K562 (cell line): ENCODE results near the gene RET. TPM values are rescaled to one million over a fixed set of nuclear protein-coding genes. Genes with fewer than 3 reads are reported as not detected.

Experiments used
- ATAC-seq: fragments of 200-7000 bp; cut with Tn5 transposase; 3 replicates; pipeline ENCODE4 v1.9.1; 2020; ENCODE audit warnings: moderate library complexity
- BruUV-seq: library from RNA; stranded (reverse); fragments of 400-500 nt; replicated peaks from 2 replicates; lab custom pipeline; 2021; lab: Mats Ljungman, UMichigan
- CTCF ChIA-PET: fragments of 300-600 bp; formaldehyde crosslinking; extraction: SDS; loops from one replicate; lab custom pipeline; 2021; ENCODE audit warnings: low intra/inter-chr PET ratio; lab: Yijun Ruan, JAX
- POLR2A ChIA-PET: fragments of 300-600, 350-650 bp; sonication (Branson Sonifier 250); formaldehyde crosslinking; extraction: SDS; loops from one replicate; lab custom pipeline; 2021; ENCODE audit warnings: antibody characterized with exemption, inconsistent platforms; lab: Yijun Ruan, JAX
- DNase-seq, 4 experiments: peaks; one replicate each; pipeline versions ENCODE4 v3.0.0 to v3.0.0-alpha.2; 2011 to 2018; ENCODE audit warnings: low spot score in 3 of 4, mixed read lengths in 3 of 4; ENCODE audit errors: extremely low read depth in 1 of 4
- FAIRE-seq: peaks from 2 replicates; lab custom pipeline; 2011; peaks lifted over from hg19 to GRCh38; lab: Jason Lieb, UNC
- H2AFZ ChIP-seq: 2 replicates; pipeline ENCODE4 v1.6.0; 2011; ENCODE audit warnings: low read depth, low read length, control low read depth, inconsistent platforms
- H3K27ac ChIP-seq: fragments of 200-600 bp; 3 replicates; pipeline ENCODE4 v1.8.0; 2011; ENCODE audit warnings: low read depth, mild to moderate bottlenecking, control low read depth, inconsistent platforms, low read length, moderate library complexity, mixed read lengths; ENCODE audit errors: extremely low read depth
- H3K27me3 ChIP-seq, 2 experiments: fragments of 300-600 bp in 1 of 2; 2 replicates in 1 of 2; 3 replicates in 1 of 2; pipeline versions ENCODE4 v1.6.0 to v1.8.0; 2011; ENCODE audit warnings: inconsistent platforms in 2 of 2, low read length in 2 of 2, mild to moderate bottlenecking in 1 of 2, mixed read lengths in 1 of 2, moderate library complexity in 1 of 2; ENCODE audit not compliant: control insufficient read depth in 2 of 2, insufficient read depth in 2 of 2
- H3K36me3 ChIP-seq: fragments of 300-600 bp; 3 replicates; pipeline ENCODE4 v1.8.0; 2011; ENCODE audit warnings: mild to moderate bottlenecking, low read length, inconsistent platforms; ENCODE audit not compliant: control insufficient read depth, insufficient read depth
- H3K4me1 ChIP-seq, 2 experiments: fragments of 200-600 bp in 1 of 2; replicated peaks in 1 of 2; 2 replicates in 1 of 2; 3 replicates in 1 of 2; pipeline versions ENCODE4 v1.5.1 to v1.8.0; 2011; ENCODE audit warnings: inconsistent platforms in 2 of 2, low read length in 2 of 2, mild to moderate bottlenecking in 1 of 2, mixed read lengths in 1 of 2, moderate library complexity in 1 of 2; ENCODE audit not compliant: control insufficient read depth in 2 of 2, insufficient read depth in 2 of 2
- H3K4me2 ChIP-seq: 2 replicates; pipeline ENCODE4 v1.6.1; 2011; ENCODE audit warnings: low read length, control low read depth, inconsistent platforms, mixed read lengths; ENCODE audit not compliant: insufficient read depth
- H3K4me3 ChIP-seq: fragments of 200-600 bp; sonication (generic), shearing (Covaris generic); 2 replicates; pipeline ENCODE4 v1.5.1; 2016; ENCODE audit warnings: control low read depth, inconsistent platforms
- H3K79me2 ChIP-seq: fragments of 200-600 bp; 3 replicates; pipeline ENCODE4 v1.8.0; 2011; ENCODE audit warnings: low read length, inconsistent platforms; ENCODE audit not compliant: control insufficient read depth, insufficient read depth
- H3K9ac ChIP-seq, 2 experiments: 2 replicates each; pipeline versions ENCODE4 v1.6.0 to v1.6.1; 2011; ENCODE audit warnings: low read depth in 2 of 2, low read length in 2 of 2, control low read depth in 1 of 2, inconsistent platforms in 1 of 2, mild to moderate bottlenecking in 1 of 2, mixed read lengths in 1 of 2; ENCODE audit not compliant: insufficient read depth in 1 of 2
- H3K9me1 ChIP-seq: one replicate; pipeline ENCODE4 v1.6.0; 2011; ENCODE audit warnings: inconsistent platforms, mild to moderate bottlenecking, low read length, moderate library complexity; ENCODE audit not compliant: control insufficient read depth, insufficient read depth
- H3K9me3 ChIP-seq: replicated peaks from 2 replicates; pipeline ENCODE4 v1.5.1; 2011; ENCODE audit warnings: low read depth, low read length, inconsistent platforms; ENCODE audit not compliant: control insufficient read depth, insufficient read depth
- H4K20me1 ChIP-seq: replicated peaks from 2 replicates; pipeline ENCODE4 v1.6.1; 2011; ENCODE audit warnings: low read length, inconsistent platforms, mixed read lengths; ENCODE audit not compliant: control insufficient read depth, insufficient read depth
- C11orf30 ChIP-seq: fragments of 450-650 bp; IDR thresholded peaks from 2 replicates; pipeline ENCODE4 v1.6.1; 2016; ENCODE audit warnings: low read depth, mild to moderate bottlenecking
- CHD1 ChIP-seq: fragments of 200-600 bp; sonication (generic); IDR thresholded peaks from one replicate; pipeline ENCODE4 v1.6.1; 2012; ENCODE audit warnings: mild to moderate bottlenecking, moderate library complexity, low read length, inconsistent platforms
- HEY1 ChIP-seq: fragments of 250-450 bp; sonication (Bioruptor Pico); IDR thresholded peaks from 2 replicates; pipeline ENCODE4 v1.5.0; 2020; ENCODE audit warnings: mild to moderate bottlenecking, moderate library complexity, borderline replicate concordance
- HOXB6 ChIP-seq: fragments of 250-450 bp; sonication (Bioruptor Pico); IDR thresholded peaks from 2 replicates; pipeline ENCODE4 v1.5.1; 2022; ENCODE audit warnings: mild to moderate bottlenecking, borderline replicate concordance
- MAFF ChIP-seq: IDR thresholded peaks from 2 replicates; pipeline ENCODE4 v1.6.1; 2012; ENCODE audit warnings: low read length, improper control_type of control experiment
- MAFG ChIP-seq: fragments of 450-650 bp; conservative IDR thresholded peaks from 2 replicates; pipeline ENCODE4 v1.6.1; 2016; ENCODE audit warnings: missing genetic modification characterization, missing compliant biosample characterization
- MAFK ChIP-seq: IDR thresholded peaks from 2 replicates; pipeline ENCODE4 v1.6.1; 2011; ENCODE audit warnings: low read length, improper control_type of control experiment
- SMC3 ChIP-seq: conservative IDR thresholded peaks from 2 replicates; pipeline ENCODE4 v1.6.1; 2011; ENCODE audit warnings: low read depth, low read length, improper control_type of control experiment; ENCODE audit not compliant: insufficient read depth
- THAP7 ChIP-seq: fragments of 250-450 bp; sonication (Bioruptor Pico); IDR thresholded peaks from 2 replicates; pipeline ENCODE4 v1.5.0; 2021
- U2AF2 ChIP-seq: fragments of 200-400 bp; formaldehyde crosslinking; optimal IDR thresholded peaks from 2 replicates; pipeline ENCODE3; 2017; ENCODE audit warnings: low read depth, mild to moderate bottlenecking, low read length
- ZEB2 ChIP-seq: fragments of 450-650 bp; IDR thresholded peaks from 2 replicates; pipeline ENCODE4 v1.6.1; 2016
- ZNF280A ChIP-seq: fragments of 450-650 bp; IDR thresholded peaks from 2 replicates; pipeline ENCODE4 v1.6.1; 2018; ENCODE audit warnings: mild to moderate bottlenecking, low read depth; ENCODE audit not compliant: partially characterized antibody
- ZNF3 ChIP-seq: fragments of 250-450 bp; sonication (Bioruptor Pico); IDR thresholded peaks from 2 replicates; pipeline ENCODE4 v1.5.0; 2021; ENCODE audit warnings: mild to moderate bottlenecking, moderate library complexity
- ZNF316 ChIP-seq: fragments of 450-650 bp; IDR thresholded peaks from 2 replicates; pipeline ENCODE4 v1.6.1; 2016
- ZNF384 ChIP-seq: IDR thresholded peaks from 2 replicates; pipeline ENCODE4 v1.6.1; 2012; ENCODE audit warnings: low read depth, low read length, improper control_type of control experiment
- WGBS: fragments of 100-300 bp; shearing (Covaris generic); methylation state at CpG from one replicate; pipeline ENCODE4 v1.1.6; 2016; ENCODE audit warnings: low coverage, mixed read lengths; ENCODE audit not compliant: insufficient coverage; ENCODE audit errors: missing lambda C conversion rate; 5-methylcytosine and 5-hydroxymethylcytosine counted together
- in situ Hi-C: fragments of 300-500 bp; cut with MboI; formaldehyde crosslinking; loops from 4 replicates; pipeline ENCODE4 v1.15.0; 2018; ENCODE audit warnings: inconsistent platforms, mixed read lengths
- intact Hi-C: fragments of 100-400 bp; cut with micrococcal nuclease; formaldehyde crosslinking; loops from 2 replicates; pipeline ENCODE4 v1.14.2; 2022
- polyA plus RNA-seq, 8 experiments: library from polyadenylated mRNA; depleted of rRNA in 4 of 8; stranded (reverse) in 5 of 8; unstranded in 3 of 8; fragments of >200 nt; fragmentation: Nextera tagmentation in 2 of 8; fragmentation: Illumina TruSeq in 1 of 8; extraction: Ambion mirVana in 2 of 8; extraction: Trizol in 1 of 8; gene quantifications; 2 replicates each; pipeline versions ENCODE4 v1.2.1 to v1.2.3, GENCODE V29; 2011 to 2014; ENCODE audit warnings: inconsistent platforms in 1 of 8, missing spikeins in 1 of 8
- total RNA-seq, 7 experiments: library from RNA; depleted of rRNA in 6 of 7; stranded (reverse); fragments of >200 nt in 6 of 7; fragmentation: Illumina TruSeq in 2 of 7; extraction: Trizol in 2 of 7; gene quantifications; 2 replicates each; pipeline versions ENCODE4 v1.2.1 to v1.2.3, GENCODE V29; 2011 to 2021; ENCODE audit warnings: low replicate concordance in 1 of 7

RET gene
- total and polyA plus RNA-seq, 9 of the 15 experiments (the other 6 are each of a cell fraction or from before 2014, with no cell fraction given), result 0.04 to 0.05 TPM; not detected in 7

GRCh38 chr10:43155741-43156140 lies 78.9 kb downstream of the RET start (continued):
- TF ChIP-seq CHD1, result no peak
- no peak for TF ChIP-seq ZEB2
- TF ChIP-seq SMC3, result no peak
- TF ChIP-seq THAP7 (CRISPR knock-in tag), result no peak
- TF ChIP-seq ZNF3 (CRISPR knock-in tag), result no peak
- TF ChIP-seq, all 486 proteins: peak for 0

DNA sequence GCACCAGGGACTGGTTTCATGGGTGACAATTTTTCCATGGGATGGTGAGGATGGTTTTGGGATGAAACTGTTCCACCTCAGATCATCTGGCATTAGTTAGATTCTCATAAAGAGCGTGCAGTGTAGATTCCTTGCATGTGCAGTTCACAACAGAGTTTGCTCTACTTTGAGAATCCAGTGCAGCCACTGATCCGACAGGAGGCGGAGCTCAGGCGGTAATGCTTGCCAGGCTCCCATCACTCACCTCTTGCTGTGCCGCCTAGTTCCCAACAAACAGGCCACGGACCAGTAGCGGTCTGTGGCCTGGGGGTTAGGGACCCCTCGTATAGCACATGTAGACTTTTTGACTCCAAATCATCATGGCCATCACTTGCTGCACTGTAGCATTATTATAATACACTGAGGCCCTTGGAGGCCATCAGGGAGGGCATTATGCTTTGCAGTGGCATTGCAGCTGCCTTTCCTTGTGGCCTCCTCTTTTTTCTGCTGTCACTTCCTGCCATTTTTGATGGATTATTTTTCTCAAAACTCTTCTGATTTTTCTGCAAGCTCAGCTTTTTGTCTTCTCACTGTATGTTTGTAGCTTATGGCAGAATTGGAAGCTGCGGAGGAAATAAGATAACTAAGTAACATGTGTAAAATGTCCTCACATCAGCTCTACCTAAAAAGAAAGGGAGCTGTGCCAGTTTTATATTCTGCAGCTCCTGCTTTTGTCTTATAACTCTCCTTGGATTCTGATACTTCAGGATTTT lies 79.9 kb downstream of the RET start:
- in situ Hi-C loops, result no loop called here
- H3K27me3 ChIP-seq, result no peaks in the 10 kb centered on the region
- no peaks in the 10 kb centered on the region for H3K9me1 ChIP-seq
- TF ChIP-seq ZNF316, result peak; percentile 88
- no peak for TF ChIP-seq ZNF280A
- peak; percentile 81 for TF ChIP-seq C11orf30
- TF ChIP-seq ZNF384, result no peak
- no peak for TF ChIP-seq HOXB6 (CRISPR knock-in tag)
- TF ChIP-seq MAFG (tag), result peak; percentile 80
- TF ChIP-seq MAFF, result peak; percentile 86
- TF ChIP-seq U2AF2, result no peak
- no peak for TF ChIP-seq HEY1 (CRISPR knock-in tag)
- peak; percentile 87 for TF ChIP-seq MAFK
- ChIA-PET POLR2A (interaction anchor here (0.9 to 1.8 kb wide), 3 partner anchors 11 to 124 kb away, joined by 3 read pairs; no protein-coding TSS in a partner anchor), CTCF (no interaction called here)
- peaks cover 0 to 3% of the 10 kb centered on the region in 2 experiments; a peak in 1 of 5 replicates for H3K4me1 ChIP-seq
- no peaks in the 10 kb centered on the region for H3K9me3 ChIP-seq
- H3K79me2 ChIP-seq, result no peaks in the 10 kb centered on the region
- ATAC-seq, result no peak; the same call in 2 of the 3 replicates
- H2AFZ ChIP-seq, result no peak overlapping the region
- no peak for DNase-seq
- intact Hi-C loops, result no loop called here
- H3K4me3 ChIP-seq, result no peak overlapping the region
- no peak overlapping the region for H3K4me2 ChIP-seq
- BruUV-seq, result no TSS peak
- WGBS, result 40% methylated on average over 9 of the region's 9 CpGs
- FAIRE-seq, result no peak
- no peak overlapping the region for H3K9ac ChIP-seq
- no peaks in the 10 kb centered on the region for H3K36me3 ChIP-seq
- no peaks in the 10 kb centered on the region for H4K20me1 ChIP-seq
- no peak overlapping the region for H3K27ac ChIP-seq
